UCSD-AML1 (cell line): ENCODE results near the gene MAGI2.
"Not testable (repeated sequence)": the region's sequence is repeated elsewhere in the genome, so short reads cannot be mapped to it uniquely, and the experiment has no call there.

ENCODE experiments used
- DNase-seq: peaks from one replicate; lab custom pipeline; 2025; ENCODE audit not compliant: unreplicated experiment; lab: John Stamatoyannopoulos, UW

The MAGI2 gene

DNA sequence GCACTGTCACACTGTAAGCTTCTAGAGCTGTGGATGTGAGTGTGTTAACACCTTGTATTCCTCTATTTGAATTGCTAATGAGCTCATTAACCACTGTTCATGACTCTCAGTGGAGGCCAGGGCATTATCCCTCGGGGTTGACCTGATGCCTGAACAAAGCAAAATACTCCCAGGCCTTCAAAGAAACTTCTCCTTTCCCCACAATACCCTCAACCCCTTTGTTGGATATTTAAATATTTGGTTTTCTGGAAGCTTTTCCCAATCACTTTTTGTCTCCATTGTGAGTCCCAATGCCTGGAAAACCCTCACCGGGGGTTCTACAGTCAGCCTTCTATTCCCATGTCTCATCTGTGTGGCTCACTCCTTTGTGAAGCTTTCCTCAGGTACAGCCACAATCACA lies 874.8 kb downstream of the MAGI2 start:
- no peak for DNase-seq

DNA sequence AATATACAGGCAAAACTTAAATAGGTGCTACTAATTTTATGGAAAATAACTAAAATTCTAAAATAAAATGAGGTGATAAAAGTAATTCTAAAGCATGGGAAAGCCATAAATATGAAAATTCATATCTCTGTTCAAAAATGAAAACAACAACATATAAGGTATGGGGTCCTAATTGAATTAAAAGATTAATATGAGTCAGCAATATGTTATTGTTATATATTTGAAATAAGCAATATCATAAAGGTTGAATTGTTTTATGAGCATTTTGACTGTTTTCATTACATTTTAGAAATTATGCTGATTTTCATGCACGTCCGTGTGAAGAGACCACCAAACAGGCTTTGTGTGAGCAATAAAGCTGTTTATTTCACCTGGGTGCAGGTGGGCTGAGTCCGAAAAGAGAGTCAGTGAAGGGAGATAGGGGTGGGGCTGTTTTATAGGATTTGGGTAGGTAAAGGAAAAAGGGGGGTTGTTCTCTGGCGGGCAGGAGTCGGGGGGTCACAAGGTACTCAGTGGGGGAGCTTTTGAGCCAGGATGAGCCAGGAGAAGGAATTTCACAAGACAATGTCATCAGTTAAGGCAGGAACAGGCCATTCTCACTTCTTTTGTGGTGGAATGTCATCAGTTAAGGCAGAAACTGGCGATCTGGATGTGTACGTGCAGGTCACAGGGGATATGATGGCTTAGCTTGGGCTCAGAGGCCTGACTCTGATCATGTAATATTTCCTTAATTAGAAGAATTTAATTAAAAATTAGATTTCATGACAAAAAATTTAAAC lies 876.1 kb downstream of the MAGI2 start:
- DNase-seq: not testable (repeated sequence)

DNA sequence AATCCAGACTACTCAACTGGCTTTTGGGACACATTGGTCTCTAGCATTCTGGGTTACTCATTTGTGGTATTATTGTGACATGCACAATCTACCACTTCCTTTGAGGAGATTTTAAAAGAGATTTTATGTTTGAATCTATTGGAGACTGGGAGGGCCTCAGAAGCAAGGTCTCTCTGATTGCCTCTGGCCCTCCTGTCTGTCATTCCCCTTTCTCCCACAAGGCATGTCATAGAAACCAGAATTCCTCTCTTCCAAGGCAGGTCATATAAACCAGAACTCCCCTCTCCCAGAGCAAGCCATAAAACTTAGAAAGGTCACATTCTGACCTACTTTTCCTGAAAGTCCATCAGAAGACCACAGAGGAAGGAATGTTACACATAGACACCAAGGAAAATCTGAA lies 877.2 kb downstream of the MAGI2 start:
- no peak for DNase-seq

DNA sequence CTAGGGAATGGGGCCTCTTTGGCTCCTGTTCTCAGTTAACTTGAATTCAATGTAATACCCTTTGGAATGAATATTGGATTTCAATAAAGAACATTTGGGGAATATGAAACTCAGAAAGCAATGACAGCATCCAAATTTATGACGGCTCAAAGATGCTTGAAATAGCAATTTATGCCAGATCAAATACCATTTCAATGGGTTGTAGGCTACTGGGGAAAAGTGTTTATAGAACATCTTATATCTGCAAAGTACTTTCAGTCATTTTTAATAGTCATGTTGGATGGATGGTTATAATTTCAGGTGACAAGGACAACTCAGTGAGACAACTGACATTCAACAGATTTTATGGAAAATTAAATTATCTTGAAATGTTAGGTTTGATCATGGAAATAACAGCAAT lies 882.2 kb downstream of the MAGI2 start:
- no peak for DNase-seq

DNA sequence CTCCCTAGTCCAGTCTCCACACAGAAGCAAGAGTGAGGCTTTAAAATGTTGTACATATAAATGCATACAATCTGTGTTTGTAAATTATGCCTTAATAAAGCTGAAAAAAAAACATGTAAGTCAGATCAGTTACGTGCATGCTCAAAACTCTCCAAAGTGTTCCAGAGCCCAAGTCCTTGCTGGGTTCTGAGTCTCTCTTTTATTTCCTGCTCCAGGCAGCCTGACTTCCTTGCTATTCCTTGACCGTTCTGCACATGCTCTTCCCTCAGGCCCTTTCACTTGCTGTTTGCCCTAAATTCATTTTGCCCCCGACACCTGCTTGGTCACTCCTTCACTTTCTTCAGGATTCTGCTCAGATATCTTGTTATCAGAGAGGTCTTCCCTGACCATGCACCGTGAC lies 884.8 kb downstream of the MAGI2 start:
- DNase-seq: no peak

DNA sequence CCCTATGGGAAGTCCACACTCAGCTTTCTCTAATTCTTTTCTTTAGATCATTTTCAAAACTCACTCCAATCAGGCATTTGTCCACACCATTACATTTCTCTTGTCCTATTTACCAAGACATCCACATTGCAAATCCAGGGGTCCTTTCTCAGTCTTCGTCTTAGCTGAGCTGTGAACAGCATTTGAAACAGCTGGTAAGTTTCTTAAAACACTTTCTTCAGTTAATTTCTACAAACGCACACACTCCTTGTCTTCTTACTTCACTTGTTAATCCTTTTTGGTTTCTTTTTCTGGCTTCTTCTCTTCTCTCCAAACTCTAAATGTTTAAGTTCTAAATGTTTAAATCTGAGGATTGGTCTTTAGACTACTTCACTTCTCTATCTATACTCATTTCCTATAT lies 885.6 kb downstream of the MAGI2 start:
- no peak for DNase-seq

DNA sequence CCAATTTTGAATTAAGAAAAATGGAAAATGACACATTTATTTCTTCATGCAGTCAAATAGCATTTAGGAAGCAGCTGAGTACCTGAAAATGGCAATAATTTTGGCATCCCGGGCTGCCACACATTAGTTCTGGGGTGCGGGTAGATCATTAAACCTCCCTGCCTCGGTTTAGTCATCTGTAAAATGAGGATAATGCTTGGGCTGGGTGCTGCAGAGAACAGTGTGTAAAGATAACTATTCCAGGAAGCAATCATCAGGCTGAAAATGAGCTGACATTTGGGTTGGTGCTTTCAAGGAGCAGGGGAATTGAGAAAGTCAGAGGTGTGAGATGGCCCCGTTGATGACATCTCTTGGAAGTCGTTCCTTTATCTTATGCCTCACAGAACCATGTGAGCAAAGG lies 887.7 kb downstream of the MAGI2 start:
- no peak for DNase-seq

DNA sequence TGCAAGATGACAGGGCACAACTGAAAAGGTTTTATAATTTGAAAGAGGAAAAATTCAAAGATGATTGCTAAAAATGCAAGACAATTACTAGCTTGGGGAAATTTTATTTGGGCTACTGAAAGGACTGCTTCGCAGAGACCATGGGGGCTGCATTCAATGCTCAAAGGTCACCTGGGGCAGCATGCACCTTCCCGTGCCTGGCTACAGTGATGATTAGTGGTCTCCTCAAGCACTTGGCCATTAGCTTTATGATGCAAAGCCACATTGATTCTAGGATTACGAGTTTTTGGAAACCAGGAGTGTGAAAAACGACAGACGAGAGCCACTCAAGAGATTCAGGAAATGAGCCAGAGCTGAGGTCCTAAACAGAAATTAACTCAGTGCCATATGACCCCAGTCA lies 890.3 kb downstream of the MAGI2 start:
- DNase-seq: no peak

DNA sequence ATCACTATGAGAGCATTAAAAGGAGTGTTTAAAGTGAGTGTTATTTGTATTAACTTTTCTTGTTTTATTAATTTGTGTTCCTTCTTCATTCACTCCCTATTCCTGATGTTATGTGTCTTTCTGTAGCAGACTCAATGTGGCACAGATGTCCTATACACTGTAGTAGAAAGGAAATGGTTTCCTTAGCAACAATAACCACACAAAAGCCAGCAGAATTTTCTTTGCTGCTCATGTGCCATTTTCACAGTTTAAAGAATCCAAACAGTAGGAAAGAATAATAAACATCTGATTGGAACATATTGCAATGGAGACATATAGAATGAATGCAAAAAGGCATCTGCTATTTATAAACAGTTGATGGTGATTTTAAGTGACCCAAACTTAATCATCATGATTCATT lies 891.3 kb downstream of the MAGI2 start:
- no peak for DNase-seq

DNA sequence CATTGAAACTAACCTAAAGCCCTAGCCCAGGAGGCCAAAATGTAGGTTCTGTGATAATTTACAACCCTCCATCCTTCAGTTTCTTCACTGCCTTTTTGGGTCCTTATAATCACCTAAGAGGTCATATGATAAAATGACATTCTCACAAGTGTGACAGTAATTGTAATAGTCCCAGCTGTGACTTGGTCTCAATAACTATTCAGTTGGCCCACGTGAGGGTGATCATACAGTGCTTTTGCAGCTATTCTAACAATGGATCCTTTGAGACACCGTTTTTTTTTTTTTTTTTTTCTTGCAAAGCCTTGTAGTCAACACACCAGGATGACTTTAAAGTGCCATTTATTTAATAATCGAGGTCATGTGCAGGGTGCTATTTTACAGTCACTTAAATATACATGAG lies 894.9 kb downstream of the MAGI2 start:
- DNase-seq: no peak

DNA sequence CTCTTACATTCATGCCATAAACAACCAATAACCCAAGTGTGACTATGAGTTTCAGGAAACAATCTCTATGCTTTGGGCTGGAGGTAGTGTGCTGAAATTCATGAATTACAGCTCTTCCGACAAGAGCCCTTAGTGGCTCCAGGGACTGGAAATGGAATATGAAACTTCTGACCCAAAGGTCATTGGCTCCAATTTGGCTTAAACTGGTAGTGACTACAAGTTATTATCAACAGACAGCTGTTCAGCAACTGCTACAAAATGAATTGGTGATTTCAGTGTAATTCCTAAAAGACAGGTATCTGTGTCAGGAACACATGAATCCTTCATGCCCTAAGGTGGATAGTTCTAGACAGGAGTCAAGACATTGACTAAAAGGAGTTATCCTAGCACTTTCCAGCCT lies 909.5 kb downstream of the MAGI2 start:
- DNase-seq: no peak

DNA sequence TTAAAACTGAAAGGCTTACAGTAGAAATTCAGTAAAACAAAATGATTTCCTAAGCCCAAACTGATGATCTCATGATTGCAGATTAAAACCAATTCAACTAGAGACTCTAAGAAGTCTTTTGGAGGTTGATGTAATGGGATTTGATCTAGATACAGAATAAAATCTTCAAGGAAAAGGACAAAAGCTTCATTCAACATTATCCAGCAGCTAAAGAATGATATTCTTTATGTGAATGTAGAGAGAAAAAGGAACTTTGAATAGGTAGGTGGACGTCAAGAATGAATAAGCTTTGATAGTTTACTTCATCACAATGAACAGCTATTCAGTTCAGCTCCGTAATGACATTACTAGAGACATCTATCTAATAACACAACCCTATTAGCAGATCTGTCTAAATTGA lies 910.5 kb downstream of the MAGI2 start:
- DNase-seq: no peak

DNA sequence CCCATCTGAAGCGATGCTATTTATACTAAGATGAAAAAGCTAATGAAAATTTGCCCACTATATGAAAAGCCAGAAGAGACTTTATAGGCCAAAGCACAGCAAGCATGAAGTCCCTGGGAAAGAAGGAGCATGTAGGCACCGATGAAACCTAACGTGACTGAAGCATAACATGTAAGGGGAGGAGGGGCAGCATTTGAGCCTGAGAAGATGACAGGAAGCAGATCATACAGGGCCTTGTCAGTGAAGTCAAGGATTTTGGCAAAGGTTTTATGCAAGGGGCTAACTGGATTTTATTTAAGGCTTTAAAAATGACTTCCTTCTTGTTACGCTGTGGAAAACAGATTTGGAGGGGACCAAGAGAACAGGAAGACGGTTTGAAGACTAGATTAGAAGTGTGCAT lies 910.9 kb downstream of the MAGI2 start:
- DNase-seq: no peak

DNA sequence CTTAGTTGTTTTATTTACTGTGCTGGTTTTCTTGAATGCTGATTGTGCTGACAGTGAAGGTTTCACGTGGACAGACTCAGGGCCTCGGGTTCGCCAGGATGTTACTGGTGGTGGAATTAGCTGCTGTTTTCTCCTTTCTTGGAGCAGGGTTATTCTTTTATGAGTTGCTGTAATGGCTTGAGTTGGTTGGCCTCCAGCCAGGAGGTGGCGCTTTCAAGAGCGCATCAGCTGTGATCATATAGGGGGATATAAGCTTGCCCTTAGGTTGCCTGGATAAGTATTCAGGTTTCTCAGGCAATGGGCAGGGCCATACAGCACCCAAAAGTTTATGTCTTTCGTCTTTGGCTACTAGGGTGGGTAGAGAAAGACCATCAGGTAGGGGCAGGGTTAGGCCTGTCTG lies 913.6 kb downstream of the MAGI2 start:
- no peak for DNase-seq

DNA sequence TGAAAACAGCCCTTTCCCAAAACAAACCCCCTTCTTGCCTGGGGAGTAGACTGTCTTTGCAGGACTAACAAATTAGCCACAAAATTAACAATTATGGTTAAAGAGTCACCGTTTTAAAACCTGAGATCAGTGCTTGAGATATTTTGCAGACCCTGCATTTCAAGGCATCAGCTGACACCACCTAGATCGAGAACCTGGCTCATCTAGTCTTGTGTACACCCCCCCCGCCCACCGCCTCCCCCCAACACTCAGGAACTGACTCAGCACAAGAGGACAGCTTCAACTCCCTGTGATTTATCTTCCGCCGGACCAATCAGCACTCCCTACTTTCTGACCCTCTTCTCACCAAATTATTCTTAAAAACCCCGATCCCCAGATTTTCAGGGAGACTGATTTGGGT lies 917.8 kb downstream of the MAGI2 start:
- DNase-seq: no peak

DNA sequence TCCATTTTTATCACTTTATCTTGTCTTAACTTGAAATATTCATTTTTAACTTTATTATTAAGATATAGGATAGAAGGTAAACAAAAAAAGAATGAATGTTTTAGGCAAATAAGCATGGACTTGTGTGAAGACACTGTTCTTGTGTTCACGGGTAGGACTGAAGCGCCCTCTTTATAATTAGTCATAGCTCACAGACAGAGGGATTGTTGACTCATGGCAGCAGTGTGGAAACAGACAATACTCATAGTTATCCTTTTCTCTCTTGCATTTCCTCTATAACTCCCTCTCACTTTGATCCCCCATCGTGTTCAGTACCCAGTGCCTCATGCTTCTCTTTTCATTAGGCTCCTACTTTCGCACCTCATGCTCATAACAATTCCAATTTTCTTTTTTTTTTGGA lies 923.1 kb downstream of the MAGI2 start:
- no peak for DNase-seq

DNA sequence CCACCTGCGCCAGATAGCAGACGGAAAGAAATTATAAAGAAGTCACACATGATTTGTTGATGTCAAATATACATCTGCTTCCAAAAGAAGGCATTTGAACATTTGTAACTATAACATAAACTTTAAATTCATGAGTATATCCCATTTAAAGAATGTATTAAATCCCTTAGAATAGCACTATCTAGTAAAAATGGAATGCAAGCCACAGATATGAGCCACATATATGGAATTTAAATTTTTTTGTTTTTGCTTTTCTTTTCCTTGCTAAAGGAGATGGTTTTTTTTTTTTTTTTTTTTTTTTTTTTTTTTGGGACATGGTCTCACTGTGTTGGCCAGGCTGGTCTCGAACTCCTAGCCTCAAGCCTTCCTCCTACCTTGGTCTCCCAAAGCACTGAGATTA lies 924.1 kb downstream of the MAGI2 start:
- DNase-seq: no peak

DNA sequence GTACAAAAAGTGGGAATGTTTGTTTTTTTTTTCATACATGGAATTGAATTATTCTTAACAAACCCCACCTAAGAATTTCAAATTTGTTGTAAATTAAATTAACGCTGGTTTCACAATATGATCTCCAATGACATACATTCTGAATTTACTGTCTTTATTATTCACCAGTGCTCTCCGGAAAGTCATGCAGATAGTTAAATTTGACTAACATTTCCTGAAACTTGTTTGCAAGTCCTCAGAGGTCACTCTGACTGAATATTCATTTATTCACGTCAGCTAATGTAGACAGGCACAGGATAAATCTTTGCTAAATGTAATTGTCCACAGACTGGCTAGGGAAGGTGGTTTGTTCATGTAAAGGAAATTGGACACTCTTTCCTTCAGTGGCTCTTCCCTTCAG lies 924.5 kb downstream of the MAGI2 start:
- no peak for DNase-seq

DNA sequence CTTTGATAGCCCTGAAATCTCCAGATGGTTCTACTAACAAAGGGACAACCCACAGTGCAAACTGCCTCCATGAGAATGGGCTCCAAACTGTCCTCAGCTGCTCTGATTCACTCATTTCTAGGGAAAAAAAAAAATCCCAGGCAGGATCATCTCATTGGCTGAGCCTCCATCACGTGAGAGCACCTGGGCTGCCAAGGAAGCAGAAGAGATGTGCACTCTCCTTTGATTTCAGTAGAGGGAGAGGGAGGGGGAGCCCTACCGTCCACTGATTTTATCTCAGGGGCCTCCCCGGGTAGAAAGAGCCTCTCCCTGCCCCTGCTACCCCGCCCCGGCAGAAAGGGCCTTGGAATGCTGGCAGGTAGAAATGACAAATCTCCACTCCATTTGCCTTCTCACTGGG lies 929.5 kb downstream of the MAGI2 start:
- no peak for DNase-seq

DNA sequence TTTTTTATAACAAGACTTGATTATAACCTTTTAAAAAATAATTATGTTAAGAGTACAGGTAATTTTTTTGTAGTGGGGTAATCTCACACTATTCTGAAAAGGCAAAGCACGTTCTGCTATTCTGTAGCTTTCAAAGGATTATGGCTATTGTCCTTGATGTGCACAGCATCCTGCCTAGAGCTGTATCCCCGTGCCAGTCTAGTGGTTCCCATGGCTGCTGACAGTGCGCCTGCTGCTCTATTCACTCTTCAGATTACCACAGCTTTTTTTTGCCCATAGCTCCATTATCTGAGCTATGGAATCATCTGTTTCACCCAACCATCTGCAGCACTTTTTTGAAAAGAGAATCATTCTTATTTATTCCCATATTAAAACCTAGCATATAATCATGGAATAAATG lies 931.5 kb downstream of the MAGI2 start:
- no peak for DNase-seq

DNA sequence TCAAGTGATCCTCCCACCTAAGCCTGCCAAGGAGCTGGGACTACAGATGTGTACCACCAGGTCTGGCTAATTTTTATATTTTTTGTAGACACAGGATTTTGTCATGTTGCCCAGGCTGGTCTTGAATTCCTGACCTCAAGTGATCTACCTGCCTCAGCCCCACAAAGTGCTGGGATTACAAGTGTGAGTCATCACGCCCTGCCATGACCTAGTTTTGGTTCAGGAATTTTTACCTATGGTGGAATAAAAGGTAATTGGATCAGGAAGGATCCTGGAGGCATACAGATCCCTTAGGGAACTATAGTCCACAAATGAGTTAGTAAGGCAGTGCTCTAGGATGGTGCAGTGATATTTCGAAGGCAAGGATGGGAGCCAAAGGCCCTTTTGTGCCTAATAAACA lies 937.0 kb downstream of the MAGI2 start:
- no peak for DNase-seq

DNA sequence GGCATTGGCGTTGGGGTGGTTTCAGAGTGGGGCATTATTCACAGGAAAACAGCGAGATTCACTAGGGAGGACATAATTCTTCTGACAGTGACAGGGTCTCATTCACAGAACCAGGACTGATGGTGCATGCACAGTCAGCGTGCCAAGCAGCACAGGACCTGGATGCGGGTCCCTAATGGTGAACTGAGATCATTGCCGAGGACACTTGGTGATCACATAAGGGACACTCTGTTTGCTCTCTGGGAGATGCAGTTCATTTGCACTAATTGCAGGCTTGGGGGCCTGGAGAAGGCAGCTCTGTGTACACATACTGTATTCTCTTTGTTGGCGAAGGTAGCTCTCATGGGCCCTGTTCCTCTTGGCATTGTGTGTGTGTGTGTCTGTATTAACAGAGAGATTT lies 938.8 kb downstream of the MAGI2 start:
- DNase-seq: no peak

DNA sequence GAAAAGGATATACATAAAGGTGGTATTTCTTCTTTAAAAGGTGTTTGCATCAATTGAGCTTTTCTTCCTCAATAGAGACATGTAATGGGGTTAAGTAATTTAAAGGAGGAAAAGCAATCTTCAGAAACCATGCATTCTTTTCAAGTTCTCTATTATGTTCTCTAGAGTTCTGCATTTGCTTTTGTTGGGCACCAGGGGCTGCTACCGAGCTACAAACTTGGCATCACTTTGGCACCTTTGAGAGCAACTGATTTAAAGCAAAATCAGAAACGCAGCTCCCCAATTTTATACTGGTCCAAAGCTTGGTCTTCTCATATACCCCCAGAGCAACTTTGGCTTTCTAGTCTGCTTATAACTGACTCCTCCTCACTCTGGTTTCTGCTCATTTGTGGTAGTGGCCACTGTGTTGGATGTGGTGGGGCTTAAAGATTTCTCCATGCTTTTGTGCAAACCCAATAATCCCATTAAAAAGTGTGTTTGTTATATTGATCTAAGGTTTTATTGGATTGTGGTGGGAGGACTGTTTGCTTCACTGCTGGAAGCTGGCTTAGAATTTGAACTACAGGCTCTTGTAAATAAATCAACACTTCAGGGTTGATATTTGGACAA lies 942.8 kb downstream of the MAGI2 start:
- DNase-seq: no peak
